Mesendoderm (in vitro differentiated cells): ENCODE measurements around the gene RBM19.
A peak's percentile ranks its signal among the peaks of the same experiment; 100 is the strongest.

ENCODE experiments used
- DNase-seq: peaks from one replicate; pipeline ENCODE4 v3.0.0; 2013
- H2AK5ac ChIP-seq: 2 replicates; pipeline ENCODE4 v1.6.1; 2013; ENCODE audit warnings: low read length, inconsistent platforms
- H2BK120ac ChIP-seq: 2 replicates; pipeline ENCODE4 v1.6.1; 2013; ENCODE audit warnings: low read depth, mild to moderate bottlenecking, low read length, moderate library complexity, mixed read lengths
- H2BK15ac ChIP-seq: replicated peaks from 2 replicates; pipeline ENCODE4 v1.6.1; 2013; ENCODE audit warnings: low read depth, mild to moderate bottlenecking, moderate library complexity
- H2BK5ac ChIP-seq: 2 replicates; pipeline ENCODE4 v1.6.1; 2013; ENCODE audit warnings: low read length, inconsistent platforms
- H3K18ac ChIP-seq: 2 replicates; pipeline ENCODE4 v1.6.1; 2013; ENCODE audit warnings: mild to moderate bottlenecking, low read length, mixed read lengths
- H3K23ac ChIP-seq: one replicate; pipeline ENCODE4 v1.6.1; 2013; ENCODE audit warnings: low read length
- H3K27ac ChIP-seq: 2 replicates; pipeline ENCODE4 v1.5.1; 2013; ENCODE audit warnings: low read depth, mild to moderate bottlenecking, inconsistent platforms, low read length, moderate library complexity
- H3K27me3 ChIP-seq: 2 replicates; pipeline ENCODE4 v1.6.1; 2013; ENCODE audit warnings: low read length, control low read depth, mild to moderate bottlenecking, inconsistent platforms; ENCODE audit not compliant: insufficient read depth, poor library complexity
- H3K36me3 ChIP-seq: 2 replicates; pipeline ENCODE4 v1.6.1; 2013; ENCODE audit warnings: low read length, inconsistent platforms; ENCODE audit not compliant: control insufficient read depth, insufficient read depth
- H3K4ac ChIP-seq: one replicate; pipeline ENCODE4 v1.6.1; 2013; ENCODE audit warnings: low read depth, mild to moderate bottlenecking, low read length, moderate library complexity
- H3K4me1 ChIP-seq: 2 replicates; pipeline ENCODE4 v1.6.1; 2013; ENCODE audit warnings: low read depth, low read length, inconsistent platforms; ENCODE audit not compliant: control insufficient read depth
- H3K4me2 ChIP-seq: 2 replicates; pipeline ENCODE4 v1.6.1; 2013; ENCODE audit warnings: low read length
- H3K4me3 ChIP-seq: 2 replicates; pipeline ENCODE4 v1.5.1; 2013; ENCODE audit warnings: mild to moderate bottlenecking, low read length
- H3K56ac ChIP-seq: one replicate; pipeline ENCODE4 v1.6.1; 2013; ENCODE audit warnings: low read length
- H3K79me1 ChIP-seq: 2 replicates; pipeline ENCODE4 v1.6.1; 2013; ENCODE audit warnings: low read length, inconsistent platforms
- H3K79me2 ChIP-seq: 2 replicates; pipeline ENCODE4 v1.6.1; 2013; ENCODE audit warnings: mild to moderate bottlenecking, low read length; ENCODE audit not compliant: control insufficient read depth, insufficient read depth
- H3K9ac ChIP-seq: 2 replicates; pipeline ENCODE4 v1.6.1; 2013; ENCODE audit warnings: low read length, inconsistent platforms
- H4K5ac ChIP-seq: one replicate; pipeline ENCODE4 v1.6.1; 2013; ENCODE audit warnings: low read length
- H4K8ac ChIP-seq: one replicate; pipeline ENCODE4 v1.6.1; 2013; ENCODE audit warnings: low read depth, mild to moderate bottlenecking, control low read depth, low read length, moderate library complexity
- WGBS: extraction: QIAGEN DNeasy Blood & Tissue Kit; methylation state at CpG from one replicate; pipeline ENCODE4 v1.1.7; 2013; ENCODE audit warnings: low lambda C conversion rate, missing lambda C conversion rate; ENCODE audit not compliant: insufficient coverage; ENCODE audit errors: extremely low coverage; 5-methylcytosine and 5-hydroxymethylcytosine counted together

Gene RBM19

DNA sequence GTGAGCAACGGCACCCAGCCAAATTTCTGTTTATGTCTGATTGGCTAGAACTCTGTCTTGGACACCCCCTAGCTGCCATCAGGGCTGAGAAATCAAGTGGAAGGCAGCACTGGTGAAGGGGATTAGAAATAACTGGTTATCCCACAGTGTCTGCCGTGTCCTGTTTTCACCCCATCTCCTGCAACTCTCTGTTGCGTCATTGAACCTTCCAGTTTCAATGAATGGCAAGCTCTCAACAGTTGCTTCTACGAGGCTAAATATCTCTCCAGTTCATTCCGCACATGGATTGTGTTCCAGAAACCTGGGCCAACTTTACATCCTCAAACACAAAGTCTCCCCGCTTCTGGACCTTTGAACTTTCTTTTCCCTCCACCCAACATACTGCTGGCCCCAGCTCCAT, 173.7 kb downstream of the RBM19 start:
- DNase-seq, result no peak
- no peaks in the 10 kb centered on the region for H3K79me2 ChIP-seq
- WGBS, result no CpG with 5 or more reads among the region's 6 CpGs
- H4K5ac ChIP-seq, result no peak overlapping the region
- H2AK5ac ChIP-seq, result no peak overlapping the region
- H3K4me1 ChIP-seq, result no peaks in the 10 kb centered on the region
- no peak overlapping the region for H3K18ac ChIP-seq
- H3K36me3 ChIP-seq, result no peaks in the 10 kb centered on the region
- H3K79me1 ChIP-seq, result no peaks in the 10 kb centered on the region
- no peak overlapping the region for H3K9ac ChIP-seq
- no peak overlapping the region for H2BK15ac ChIP-seq
- H3K4ac ChIP-seq, result no peak overlapping the region
- no peak overlapping the region for H3K23ac ChIP-seq
- no peak overlapping the region for H4K8ac ChIP-seq
- H3K4me3 ChIP-seq, result no peak overlapping the region
- H3K27me3 ChIP-seq, result no peaks in the 10 kb centered on the region
- no peak overlapping the region for H2BK120ac ChIP-seq
- H3K27ac ChIP-seq, result no peak overlapping the region
- no peak overlapping the region for H3K4me2 ChIP-seq
- no peak overlapping the region for H3K56ac ChIP-seq
- no peak overlapping the region for H2BK5ac ChIP-seq

DNA sequence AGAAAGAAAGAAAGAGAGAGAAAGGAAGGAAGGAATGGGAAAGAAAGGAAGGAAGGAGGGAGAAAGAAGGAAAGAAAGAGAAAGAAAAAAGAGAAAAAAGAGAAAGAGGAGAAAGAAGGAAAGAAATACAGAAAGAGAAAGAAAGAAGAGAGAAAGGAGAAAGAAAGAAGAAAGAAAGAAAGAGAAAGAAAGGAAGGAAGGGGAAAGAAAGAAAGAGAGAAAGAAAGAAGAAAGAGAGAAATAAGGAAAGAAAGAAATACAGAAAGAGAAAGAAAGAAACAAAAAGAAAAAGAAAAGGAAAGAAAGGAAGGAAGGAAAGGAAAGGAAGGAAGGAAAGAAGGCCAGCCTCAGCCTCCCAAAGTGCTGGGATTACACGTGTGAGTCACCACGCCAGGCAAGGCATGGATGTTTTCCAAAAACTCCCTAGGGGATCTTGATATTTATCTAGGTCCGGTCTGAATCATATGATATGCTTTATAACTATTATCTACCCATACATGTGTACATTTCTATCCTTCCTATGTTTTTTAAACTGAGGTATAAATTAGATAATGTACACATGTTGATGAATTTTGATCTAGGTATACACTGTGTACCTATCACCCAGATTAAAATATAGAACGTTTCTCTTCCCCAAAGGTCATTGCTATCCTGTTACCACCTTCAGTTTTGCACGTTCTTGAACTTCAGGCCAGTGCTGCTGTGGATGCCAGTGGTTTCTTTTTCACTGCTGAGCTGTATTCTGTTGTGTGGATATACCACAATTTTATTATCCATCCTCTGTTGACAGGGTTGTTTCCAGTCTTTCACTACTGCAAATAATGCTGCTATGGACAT, 177.9 kb downstream of the RBM19 start:
- Histone ChIP-seq H3K4me3 (no peak overlapping the region), H3K9ac (no peak overlapping the region), H3K18ac (no peak overlapping the region), H2AK5ac (no peak overlapping the region), H4K5ac (no peak overlapping the region), H3K4me2 (no peak overlapping the region), H3K4me1 (no peaks in the 10 kb centered on the region), H3K56ac (no peak overlapping the region), H3K79me1 (no peaks in the 10 kb centered on the region), H2BK120ac (no peak overlapping the region), H3K79me2 (no peaks in the 10 kb centered on the region), H3K27me3 (no peaks in the 10 kb centered on the region), H3K27ac (no peak overlapping the region), H2BK15ac (no peak overlapping the region), H2BK5ac (no peak overlapping the region), H3K4ac (no peak overlapping the region), H3K36me3 (no peaks in the 10 kb centered on the region), H3K23ac (no peak overlapping the region), H4K8ac (no peak overlapping the region)
- DNase-seq, result no peak
- WGBS, result no CpG with 5 or more reads among the region's 5 CpGs

DNA sequence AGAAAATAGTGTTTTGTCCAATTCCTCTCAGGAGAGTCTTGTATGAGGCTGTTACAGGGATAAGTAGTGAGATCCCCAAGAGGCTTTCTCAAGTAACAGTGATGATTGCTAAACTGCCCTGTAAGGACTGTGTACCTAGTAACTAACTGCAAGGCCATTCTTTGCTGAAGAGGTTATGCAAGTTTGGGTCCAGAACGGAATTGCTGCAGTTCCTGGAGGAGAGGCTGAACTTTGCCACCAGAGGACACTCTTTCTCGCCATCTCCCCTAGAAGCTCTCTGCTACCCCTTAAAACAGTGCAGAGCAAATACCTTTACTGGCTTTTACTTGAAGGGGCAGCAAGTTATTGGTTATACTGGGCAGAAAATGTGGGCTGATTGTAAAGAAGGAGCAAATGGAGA, 180.0 kb downstream of the RBM19 start:
- no peaks in the 10 kb centered on the region for H3K4me1 ChIP-seq
- no peak overlapping the region for H4K5ac ChIP-seq
- no peak overlapping the region for H2BK5ac ChIP-seq
- DNase-seq, result no peak
- no peaks in the 10 kb centered on the region for H3K36me3 ChIP-seq
- H3K4me2 ChIP-seq, result no peak overlapping the region
- H3K27me3 ChIP-seq, result no peaks in the 10 kb centered on the region
- H3K9ac ChIP-seq, result no peak overlapping the region
- H3K79me1 ChIP-seq, result no peaks in the 10 kb centered on the region
- no peak overlapping the region for H3K27ac ChIP-seq
- no peak overlapping the region for H2AK5ac ChIP-seq
- H4K8ac ChIP-seq, result no peak overlapping the region
- no CpG with 5 or more reads among the region's 2 CpGs for WGBS
- no peak overlapping the region for H3K56ac ChIP-seq
- no peak overlapping the region for H2BK15ac ChIP-seq
- no peak overlapping the region for H2BK120ac ChIP-seq
- no peak overlapping the region for H3K4ac ChIP-seq
- H3K4me3 ChIP-seq, result no peak overlapping the region
- H3K23ac ChIP-seq, result no peak overlapping the region
- no peaks in the 10 kb centered on the region for H3K79me2 ChIP-seq
- no peak overlapping the region for H3K18ac ChIP-seq

DNA sequence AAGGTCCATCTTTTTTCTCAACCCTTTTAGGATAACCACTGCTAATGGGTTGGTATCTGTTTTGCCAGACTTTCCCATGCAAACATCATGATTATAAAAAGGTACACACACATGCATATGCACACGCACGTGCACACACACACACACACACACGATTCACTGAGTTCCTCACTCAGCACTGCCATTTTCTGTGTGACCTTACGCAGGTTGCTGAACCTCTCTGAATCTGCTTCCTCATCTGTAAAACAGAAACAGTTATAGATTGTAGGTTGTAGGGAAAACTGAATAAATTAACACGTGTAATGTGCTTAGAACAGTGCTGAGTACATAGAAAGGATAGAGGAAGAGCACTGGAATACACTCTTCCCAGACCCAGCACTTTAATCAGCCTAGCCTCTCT, 182.3 kb downstream of the RBM19 start:
- no peaks in the 10 kb centered on the region for H3K4me1 ChIP-seq
- H3K18ac ChIP-seq, result no peak overlapping the region
- no peak overlapping the region for H2BK120ac ChIP-seq
- H3K27ac ChIP-seq, result no peak overlapping the region
- no peak overlapping the region for H2BK5ac ChIP-seq
- no CpG with 5 or more reads among the region's 5 CpGs for WGBS
- no peaks in the 10 kb centered on the region for H3K79me2 ChIP-seq
- H3K79me1 ChIP-seq, result no peaks in the 10 kb centered on the region
- no peak overlapping the region for H3K9ac ChIP-seq
- no peak overlapping the region for H2AK5ac ChIP-seq
- H4K8ac ChIP-seq, result no peak overlapping the region
- H3K4me2 ChIP-seq, result no peak overlapping the region
- H3K36me3 ChIP-seq, result no peaks in the 10 kb centered on the region
- no peak overlapping the region for H3K23ac ChIP-seq
- no peak overlapping the region for H4K5ac ChIP-seq
- H3K4ac ChIP-seq, result no peak overlapping the region
- DNase-seq, result no peak
- no peak overlapping the region for H3K56ac ChIP-seq
- H3K27me3 ChIP-seq, result no peaks in the 10 kb centered on the region
- no peak overlapping the region for H3K4me3 ChIP-seq
- no peak overlapping the region for H2BK15ac ChIP-seq

DNA sequence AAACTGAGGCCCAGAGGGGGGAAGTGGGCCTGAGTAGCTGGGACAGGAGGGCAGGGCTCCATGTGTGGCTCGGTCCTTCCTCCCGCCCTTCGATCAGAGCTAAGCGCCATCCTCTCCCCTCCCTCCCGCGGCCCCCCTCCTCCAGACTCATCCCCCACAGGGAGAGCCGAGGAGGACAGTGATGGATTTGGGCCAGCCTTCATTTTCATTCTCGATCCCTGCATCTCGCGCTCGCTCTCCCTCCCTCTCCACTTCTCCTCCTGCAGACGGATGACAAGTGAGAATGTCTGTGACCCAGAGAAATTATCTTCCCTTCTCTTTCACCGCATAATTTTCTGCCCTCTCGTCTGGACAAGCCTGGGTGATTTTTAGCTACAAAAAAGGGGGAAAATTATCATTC, 183.3 kb downstream of the RBM19 start:
- no peaks in the 10 kb centered on the region for H3K79me1 ChIP-seq
- H2BK15ac ChIP-seq, result no peak overlapping the region
- no peak for DNase-seq
- H3K4ac ChIP-seq, result no peak overlapping the region
- no peak overlapping the region for H3K18ac ChIP-seq
- no peaks in the 10 kb centered on the region for H3K27me3 ChIP-seq
- peak overlapping the region; percentile 7 for H3K27ac ChIP-seq
- H2BK120ac ChIP-seq, result no peak overlapping the region
- no peak overlapping the region for H2BK5ac ChIP-seq
- no peaks in the 10 kb centered on the region for H3K79me2 ChIP-seq
- no peak overlapping the region for H3K4me3 ChIP-seq
- WGBS, result no CpG with 5 or more reads among the region's 14 CpGs
- no peak overlapping the region for H3K4me2 ChIP-seq
- H3K4me1 ChIP-seq, result peaks cover 3% of the 10 kb centered on the region
- no peak overlapping the region for H4K5ac ChIP-seq
- no peak overlapping the region for H3K23ac ChIP-seq
- no peak overlapping the region for H4K8ac ChIP-seq
- H3K36me3 ChIP-seq, result no peaks in the 10 kb centered on the region
- H3K9ac ChIP-seq, result no peak overlapping the region
- H2AK5ac ChIP-seq, result no peak overlapping the region
- H3K56ac ChIP-seq, result no peak overlapping the region
